Measurements from ENCODE around the gene PROKR2. TPM values are rescaled to one million over a fixed set of nuclear protein-coding genes. Genes with fewer than 3 reads are reported as not detected.

Gene PROKR2
- polyA plus RNA-seq, 1 of the 3 experiments (the other 2 are of a cell fraction): 0.13 TPM

GRCh38 chr20:5354901-5355300, 38.1 kb upstream of the PROKR2 start (continued):
- TF ChIP-seq NRF1 (IDR thresholded peaks at IDR 0.05; ENCODE audit: low read depth, low read length) (no peak), MXI1 (IDR thresholded peaks at IDR 0.05; ENCODE audit: low read depth, low read length) (no peak), RFX5 (IDR thresholded peaks at IDR 0.05; ENCODE audit: low read length) (no peak), MEF2A (IDR thresholded peaks at IDR 0.05; ENCODE audit: borderline replicate concordance, low read depth) (no peak), CTCF (IDR thresholded peaks at IDR 0.05) (no peak), CHD2 (IDR thresholded peaks at IDR 0.05; ENCODE audit: low read length, partially characterized antibody) (no peak), PBX3 (IDR thresholded peaks at IDR 0.05) (no peak), ELF1 (IDR thresholded peaks at IDR 0.05) (no peak), SIN3A (IDR thresholded peaks at IDR 0.05; ENCODE audit: borderline replicate concordance, low read depth, low read length) (no peak)

GRCh38 chr20:5353624-5354496, 37.1 kb upstream of the PROKR2 start:
- Histone ChIP-seq H3K27me3 (ENCODE audit: insufficient read depth) (no peaks in the 10 kb centered on the region), H3K9me2 (no peaks in the 10 kb centered on the region), H4K20me1 (ENCODE audit: insufficient read depth) (no peaks in the 10 kb centered on the region), H2AFZ (ENCODE audit: low read depth) (peak overlapping the region; percentile 70), H3K9ac (no peak overlapping the region), H3K36me3 (replicated peaks in 1 of 2; ENCODE audit: control insufficient read depth in 1 of 2, insufficient read depth in 2 of 2, low read length in 1 of 2) (no peaks in the 10 kb centered on the region), H3K27ac (ENCODE audit: low read depth in 2 of 2, low read length in 1 of 2) (peak overlapping the region in 1 of 2 experiments; percentile 61; a peak in 2 of 4 replicates), H3K4me3 (ENCODE audit: low read depth in 2 of 2, low read length in 1 of 2) (no peak overlapping the region), H3K4me1 (ENCODE audit: control insufficient read depth in 1 of 2, insufficient read depth in 2 of 2, low read depth in 1 of 2, low read length in 1 of 2) (peaks cover 5 to 6% of the 10 kb centered on the region in 2 experiments; a peak in 2 of 4 replicates), H3K4me2 (no peak overlapping the region), H3F3A (replicated peaks; ENCODE audit: insufficient read depth) (peaks cover 8% of the 10 kb centered on the region), H3K9me3 (no peaks in the 10 kb centered on the region), H3K79me2 (ENCODE audit: insufficient read depth) (no peaks in the 10 kb centered on the region)
- no peak for DNase-seq
- WGBS (ENCODE audit: low lambda C conversion rate): 35% methylated on average over 4 of the region's 4 CpGs
- ChIA-PET POLR2A (no interaction called here), CTCF (no interaction called here)
- TF ChIP-seq JUND (IDR thresholded peaks at IDR 0.05) (peak; percentile 25; the same call in 1 of the 2 replicates), SIN3A (IDR thresholded peaks at IDR 0.05; ENCODE audit: borderline replicate concordance, low read depth, low read length) (no peak), NFIC (IDR thresholded peaks at IDR 0.05; ENCODE audit: borderline replicate concordance) (no peak), MAX (IDR thresholded peaks at IDR 0.05; ENCODE audit: low read depth) (no peak), USF1 (IDR thresholded peaks at IDR 0.05; ENCODE audit: borderline replicate concordance, low read depth) (no peak), CHD2 (IDR thresholded peaks at IDR 0.05; ENCODE audit: low read length, partially characterized antibody) (no peak), YY1 (IDR thresholded peaks at IDR 0.05; ENCODE audit: low read depth) (no peak), RXRA (IDR thresholded peaks at IDR 0.05; ENCODE audit: borderline replicate concordance, low read depth) (no peak), PBX3 (IDR thresholded peaks at IDR 0.05) (peak; percentile 37; the same call in 1 of the 2 replicates), GABPA (IDR thresholded peaks at IDR 0.05; ENCODE audit: low read depth) (no peak), RCOR1 (IDR thresholded peaks at IDR 0.05; ENCODE audit: low read length) (no peak)

All from SK-N-SH (cell line).